Measurements from ENCODE around the gene MYO1E. TPM values are rescaled to one million over a fixed set of nuclear protein-coding genes. Genes with fewer than 3 reads are reported as not detected.
A peak's percentile ranks its signal among the peaks of the same experiment; 100 is the strongest.

The MYO1E gene
- total and polyA plus RNA-seq, 8 donors: 31.4 to 101 (median 39.9) TPM

GRCh38 chr15:59379531-59379930, 6.9 kb upstream of the MYO1E start:
- intact Hi-C loops (cut with DNase I): no loop called here
- TF ChIP-seq, protein P1, sequence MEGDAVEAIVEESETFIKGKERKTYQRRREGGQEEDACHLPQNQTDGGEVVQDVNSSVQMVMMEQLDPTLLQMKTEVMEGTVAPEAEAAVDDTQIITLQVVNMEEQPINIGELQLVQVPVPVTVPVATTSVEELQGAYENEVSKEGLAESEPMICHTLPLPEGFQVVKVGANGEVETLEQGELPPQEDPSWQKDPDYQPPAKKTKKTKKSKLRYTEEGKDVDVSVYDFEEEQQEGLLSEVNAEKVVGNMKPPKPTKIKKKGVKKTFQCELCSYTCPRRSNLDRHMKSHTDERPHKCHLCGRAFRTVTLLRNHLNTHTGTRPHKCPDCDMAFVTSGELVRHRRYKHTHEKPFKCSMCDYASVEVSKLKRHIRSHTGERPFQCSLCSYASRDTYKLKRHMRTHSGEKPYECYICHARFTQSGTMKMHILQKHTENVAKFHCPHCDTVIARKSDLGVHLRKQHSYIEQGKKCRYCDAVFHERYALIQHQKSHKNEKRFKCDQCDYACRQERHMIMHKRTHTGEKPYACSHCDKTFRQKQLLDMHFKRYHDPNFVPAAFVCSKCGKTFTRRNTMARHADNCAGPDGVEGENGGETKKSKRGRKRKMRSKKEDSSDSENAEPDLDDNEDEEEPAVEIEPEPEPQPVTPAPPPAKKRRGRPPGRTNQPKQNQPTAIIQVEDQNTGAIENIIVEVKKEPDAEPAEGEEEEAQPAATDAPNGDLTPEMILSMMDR (IDR thresholded peaks at IDR 0.05): no peak
- no peak overlapping the region for H3K27ac ChIP-seq
- DNase-seq (no peak), ATAC-seq (no peak)
- no peaks in the 10 kb centered on the region for H3K4me1 ChIP-seq
- H3K4me3 ChIP-seq: no peak overlapping the region
- no peaks in the 10 kb centered on the region for H3K9me3 ChIP-seq
- H3K36me3 ChIP-seq: no peaks in the 10 kb centered on the region
- H3K27me3 ChIP-seq: no peaks in the 10 kb centered on the region

DNA sequence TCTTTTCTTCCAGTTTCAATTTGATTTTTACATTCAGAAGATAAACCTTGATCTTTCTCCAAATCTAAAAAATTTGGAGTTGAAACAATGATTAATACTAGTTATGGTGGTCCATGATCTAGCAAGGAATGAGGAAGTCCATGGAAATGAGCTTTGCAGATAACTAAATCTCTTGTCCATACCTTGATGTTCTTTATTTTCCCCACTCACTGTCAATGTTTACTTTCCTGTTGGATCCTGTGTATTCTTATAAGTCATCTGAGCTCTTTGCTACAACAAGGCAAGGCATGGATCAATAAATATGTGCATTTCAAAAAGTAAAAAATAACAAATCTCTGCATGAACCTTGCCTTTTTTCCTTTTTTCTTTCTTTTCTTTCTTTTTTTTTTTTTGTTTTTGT, 6.2 kb upstream of the MYO1E start:
- no peak overlapping the region for H3K4me3 ChIP-seq
- TF ChIP-seq, protein P1 (IDR thresholded peaks at IDR 0.05): no peak
- intact Hi-C loops (cut with DNase I): no loop called here
- no peak overlapping the region for H3K27ac ChIP-seq
- no peaks in the 10 kb centered on the region for H3K27me3 ChIP-seq
- DNase-seq: no peak
- no peaks in the 10 kb centered on the region for H3K9me3 ChIP-seq
- no peaks in the 10 kb centered on the region for H3K36me3 ChIP-seq
- H3K4me1 ChIP-seq: no peaks in the 10 kb centered on the region
- ATAC-seq: no peak

- no peaks in the 10 kb centered on the region for H3K4me1 ChIP-seq
- H3K27me3 ChIP-seq: peaks cover 0 to 4% of the 10 kb centered on the region in 2 donors
- H3K27ac ChIP-seq: no peak overlapping the region
- H3K36me3 ChIP-seq: no peaks in the 10 kb centered on the region
- ATAC-seq: no peak
- DNase-seq: no peak
- no peak overlapping the region for H3K4me3 ChIP-seq
- intact Hi-C loops (cut with DNase I): no loop called here
- TF ChIP-seq, protein P1 (IDR thresholded peaks at IDR 0.05): no peak
- H3K9me3 ChIP-seq: no peaks in the 10 kb centered on the region
These were observed 5.3 kb upstream of the MYO1E start for GRCh38 chr15:59377924-59378323.

- Histone ChIP-seq H3K27ac (no peak overlapping the region), H3K9me3 (no peaks in the 10 kb centered on the region), H3K4me3 (no peak overlapping the region), H3K4me1 (no peaks in the 10 kb centered on the region), H3K36me3 (no peaks in the 10 kb centered on the region), H3K27me3 (peaks cover 0 to 16% of the 10 kb centered on the region in 2 donors)
- ATAC-seq (no peak), DNase-seq (no peak)
- intact Hi-C loops (cut with DNase I): no loop called here
- TF ChIP-seq, protein P1 (IDR thresholded peaks at IDR 0.05): no peak
These were observed 4.1 kb upstream of the MYO1E start for GRCh38 chr15:59376733-59377132.

- TF ChIP-seq, protein P1 (IDR thresholded peaks at IDR 0.05): no peak
- Histone ChIP-seq H3K27ac (peak overlapping the region; percentile 80 to 95), H3K9me3 (no peaks in the 10 kb centered on the region), H3K27me3 (peaks cover 0 to 29% of the 10 kb centered on the region in 2 donors), H3K4me1 (peaks cover 0 to 16% of the 10 kb centered on the region in 2 donors), H3K4me3 (peak overlapping the region; percentile 84 to 94), H3K36me3 (no peaks in the 10 kb centered on the region)
- ATAC-seq (no peak), DNase-seq (no peak)
- intact Hi-C loops (cut with DNase I): no loop called here
These were observed 544 bp upstream of the MYO1E start for GRCh38 chr15:59373215-59373614.

Measured in left lung (tissue), 10 donors.